Renal cortex interstitium (tissue), 11 donors: ENCODE results near the gene NFAT5. TPM values are rescaled to one million over a fixed set of nuclear protein-coding genes. Genes with fewer than 3 reads are reported as not detected.

ENCODE experiments used
- DNase-seq, 11 donors: peaks; one replicate each; pipeline ENCODE4 v3.0.0-alpha.2; 2013; ENCODE audit warnings: low read depth in 9 of 11, low spot score in 4 of 11; ENCODE audit errors: extremely low read depth in 1 of 11
- polyA plus RNA-seq, 3 donors: library from polyadenylated mRNA; unstranded; fragments of 120-200 nt; gene quantifications; one replicate each; pipeline ENCODE4 v1.2.1, GENCODE V29; 2013; ENCODE audit not compliant: insufficient read length in 3 of 3

The NFAT5 gene
- polyA plus RNA-seq, 3 donors: 36.5 to 64.6 (median 42.7) TPM

DNA sequence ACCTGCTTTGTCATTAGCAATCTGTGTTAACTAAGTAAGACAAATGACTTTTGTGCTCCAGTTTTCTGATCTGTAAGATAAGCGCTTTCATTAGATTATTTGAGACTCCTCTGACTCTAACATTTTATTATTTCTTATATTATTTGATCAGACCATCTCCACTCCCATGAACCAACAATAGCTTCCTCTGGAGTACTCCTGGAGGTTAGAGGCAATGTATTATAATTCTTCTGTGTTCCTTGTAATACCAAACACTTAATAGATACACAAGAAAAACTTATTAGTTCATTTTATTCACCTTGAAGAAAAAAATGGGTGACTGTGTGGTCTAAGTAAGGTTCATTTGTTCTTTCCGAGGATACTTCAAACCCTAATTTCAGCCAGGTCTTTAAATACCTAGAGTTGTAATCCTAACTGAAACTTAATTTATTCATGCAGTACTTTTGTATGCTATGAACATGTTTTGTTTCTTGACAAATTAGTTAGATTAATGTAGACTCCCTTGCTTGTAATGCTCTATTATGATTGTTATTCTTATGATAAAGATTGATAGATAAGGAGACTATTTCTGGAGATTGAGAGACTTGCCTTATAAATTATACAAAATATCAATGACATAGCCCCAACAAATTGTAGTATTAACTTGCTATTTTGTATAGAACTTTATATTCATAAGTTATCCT is 106.7 kb downstream of the NFAT5 start:
- no peak for DNase-seq

DNA sequence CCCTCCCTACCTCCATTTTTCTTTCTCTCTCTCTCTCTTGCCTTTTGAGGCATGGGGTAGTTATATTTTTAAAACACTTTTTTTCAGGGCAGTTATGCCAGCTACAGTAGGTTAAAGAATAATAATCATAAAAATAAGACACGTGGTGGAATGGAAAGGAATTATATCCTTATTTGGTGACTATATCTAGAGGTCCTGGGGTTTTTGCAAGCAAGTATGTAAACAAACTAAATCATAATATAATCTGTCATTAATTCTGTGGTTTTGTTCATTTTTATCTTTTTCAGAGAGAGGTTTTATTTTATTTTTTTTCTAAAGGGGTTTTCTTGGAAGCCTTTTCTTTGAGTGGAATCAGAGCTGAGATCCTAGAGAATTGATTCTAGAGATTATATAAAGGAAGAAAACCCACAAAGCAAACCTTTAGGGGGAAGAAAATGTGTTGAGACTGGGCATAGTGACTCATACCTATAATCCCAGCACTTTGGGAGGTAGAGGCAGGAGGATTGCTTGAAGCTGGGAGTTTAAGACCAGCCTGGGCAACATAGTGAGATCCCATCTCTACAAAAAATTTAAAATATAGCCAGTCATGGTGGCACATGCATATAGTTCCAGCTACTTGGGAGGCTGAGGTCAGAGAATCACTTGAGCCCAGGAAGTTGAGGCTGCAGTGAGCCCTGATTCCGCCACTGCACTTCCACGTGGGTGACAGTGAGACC is 107.4 kb downstream of the NFAT5 start:
- DNase-seq: no peak

DNA sequence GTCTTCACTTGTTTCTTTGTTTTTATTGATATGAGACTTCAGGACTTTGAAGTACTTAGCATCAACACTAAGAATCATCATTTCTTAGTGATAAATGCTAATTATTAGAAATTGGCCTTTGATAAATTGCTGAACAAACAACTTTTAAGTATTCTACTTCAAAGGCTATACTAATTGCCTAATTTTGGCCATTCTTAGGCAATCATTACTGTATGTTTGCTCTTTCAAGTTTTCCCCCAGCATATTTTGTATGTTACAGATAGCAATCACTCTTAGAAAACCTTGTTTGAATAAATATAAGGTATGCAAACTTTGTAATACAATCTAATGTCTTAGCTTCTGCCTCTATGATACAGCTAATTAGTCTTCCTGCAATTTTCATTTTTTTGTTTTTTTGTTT is 114.6 kb downstream of the NFAT5 start:
- no peak for DNase-seq

DNA sequence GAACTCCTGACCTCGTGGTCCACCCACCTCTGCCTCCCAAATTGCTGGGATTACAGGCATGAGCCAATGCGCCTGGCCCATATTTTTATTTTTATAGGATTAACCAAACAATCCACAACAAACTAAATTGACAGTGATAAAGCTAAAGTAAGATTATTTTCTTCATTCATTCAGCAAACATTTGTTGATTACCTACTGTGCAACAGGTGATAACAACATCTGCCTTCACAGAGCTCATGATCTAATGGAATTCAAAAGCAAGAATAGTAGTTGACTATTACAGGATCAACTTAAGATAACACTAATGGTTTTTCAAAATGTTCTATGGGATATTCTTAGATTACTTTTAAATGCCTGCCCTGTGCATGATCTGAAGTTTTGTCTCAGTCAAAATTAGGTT is 122.8 kb downstream of the NFAT5 start:
- DNase-seq: no peak

DNA sequence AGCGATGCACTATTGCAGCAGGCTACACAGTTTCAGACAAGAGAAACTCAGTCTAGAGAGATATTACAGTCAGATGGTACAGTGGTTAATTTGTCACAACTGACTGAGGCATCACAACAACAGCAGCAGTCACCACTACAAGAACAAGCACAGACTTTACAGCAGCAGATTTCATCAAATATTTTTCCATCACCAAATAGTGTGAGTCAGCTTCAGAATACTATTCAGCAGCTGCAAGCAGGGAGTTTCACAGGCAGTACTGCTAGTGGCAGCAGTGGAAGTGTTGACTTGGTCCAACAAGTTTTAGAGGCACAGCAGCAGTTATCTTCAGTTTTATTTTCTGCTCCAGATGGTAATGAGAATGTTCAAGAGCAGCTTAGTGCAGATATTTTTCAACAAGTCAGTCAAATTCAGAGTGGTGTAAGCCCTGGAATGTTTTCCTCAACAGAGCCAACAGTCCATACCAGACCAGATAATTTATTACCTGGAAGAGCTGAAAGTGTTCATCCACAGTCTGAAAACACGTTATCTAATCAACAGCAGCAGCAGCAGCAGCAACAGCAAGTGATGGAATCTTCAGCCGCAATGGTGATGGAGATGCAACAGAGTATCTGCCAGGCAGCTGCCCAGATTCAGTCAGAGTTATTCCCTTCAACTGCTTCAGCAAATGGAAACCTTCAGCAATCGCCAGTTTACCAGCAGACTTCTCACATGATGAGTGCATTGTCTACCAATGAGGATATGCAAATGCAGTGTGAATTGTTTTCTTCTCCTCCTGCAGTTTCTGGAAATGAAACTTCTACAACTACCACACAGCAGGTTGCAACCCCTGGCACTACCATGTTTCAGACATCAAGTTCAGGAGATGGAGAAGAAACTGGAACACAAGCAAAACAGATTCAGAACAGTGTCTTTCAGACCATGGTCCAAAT is 126.5 kb downstream of the NFAT5 start:
- no peak for DNase-seq

DNA sequence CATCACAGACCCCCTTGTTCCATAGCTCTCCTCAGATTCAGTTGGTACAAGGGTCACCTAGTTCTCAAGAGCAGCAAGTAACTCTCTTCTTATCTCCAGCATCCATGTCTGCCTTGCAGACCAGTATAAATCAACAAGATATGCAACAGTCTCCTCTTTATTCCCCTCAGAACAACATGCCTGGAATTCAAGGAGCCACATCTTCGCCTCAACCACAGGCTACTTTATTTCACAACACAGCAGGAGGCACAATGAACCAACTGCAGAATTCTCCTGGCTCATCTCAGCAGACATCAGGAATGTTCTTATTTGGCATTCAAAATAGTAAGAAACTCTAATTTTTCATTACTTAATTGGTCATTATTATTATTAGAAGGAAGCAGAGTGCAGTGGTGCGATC is 128.2 kb downstream of the NFAT5 start:
- DNase-seq: no peak

DNA sequence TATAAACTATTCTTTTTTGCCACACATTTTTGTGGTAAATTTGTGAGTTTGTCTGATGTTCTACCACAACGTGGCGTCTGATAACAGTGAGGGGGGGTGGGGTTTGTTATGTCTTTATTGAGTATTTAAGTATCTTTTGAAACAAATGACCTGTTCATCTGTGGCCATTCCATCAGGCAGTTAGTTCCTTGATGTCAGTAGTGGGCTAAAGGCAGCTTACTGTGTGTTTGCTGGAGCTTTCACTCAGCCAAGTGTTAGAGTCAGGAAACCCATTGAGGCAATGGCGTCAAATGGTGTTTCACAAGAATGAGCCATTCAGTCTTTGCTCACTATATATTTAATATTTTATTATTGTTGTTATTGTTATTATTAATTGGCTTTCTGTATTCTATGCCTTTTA is 132.6 kb downstream of the NFAT5 start:
- no peak for DNase-seq

DNA sequence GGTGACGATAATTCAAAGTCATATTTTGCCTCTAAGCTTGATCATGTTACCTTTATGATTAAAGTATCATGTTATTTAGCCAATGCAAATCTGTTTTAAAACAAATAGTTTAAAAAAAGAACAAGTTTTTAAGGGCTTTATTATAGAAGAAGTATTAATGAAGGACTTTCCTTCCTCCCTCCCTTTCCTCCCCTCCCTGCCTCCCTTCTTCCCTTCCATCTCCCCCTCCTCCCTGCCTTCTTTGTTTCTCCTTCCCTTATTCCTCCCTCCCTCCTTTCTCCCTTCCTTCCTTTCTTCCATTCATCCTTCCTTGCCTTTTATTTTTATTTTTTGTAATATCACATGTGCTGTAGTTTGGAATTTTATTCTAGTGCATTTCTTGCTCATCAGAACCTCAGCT is 134.1 kb downstream of the NFAT5 start:
- no peak for DNase-seq

DNA sequence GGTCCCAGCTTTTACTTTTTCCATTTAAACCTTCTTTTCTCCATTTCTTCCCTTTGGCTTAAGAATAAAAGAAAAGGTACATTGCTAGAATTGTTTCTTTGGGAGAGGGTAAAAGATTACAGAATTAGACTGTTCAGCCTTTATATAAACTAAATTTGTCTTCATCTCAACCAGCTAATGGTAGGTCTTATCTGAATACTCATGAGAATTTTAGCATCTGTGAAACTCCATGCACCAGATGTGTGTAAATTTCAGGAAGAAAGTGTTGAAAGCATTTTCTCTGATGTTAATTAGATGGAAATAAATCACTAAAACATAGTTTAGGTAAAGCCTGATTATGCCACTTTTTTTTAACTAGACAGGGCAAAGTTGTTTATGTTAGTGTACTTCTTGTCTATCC is 135.7 kb downstream of the NFAT5 start:
- DNase-seq: no peak

DNA sequence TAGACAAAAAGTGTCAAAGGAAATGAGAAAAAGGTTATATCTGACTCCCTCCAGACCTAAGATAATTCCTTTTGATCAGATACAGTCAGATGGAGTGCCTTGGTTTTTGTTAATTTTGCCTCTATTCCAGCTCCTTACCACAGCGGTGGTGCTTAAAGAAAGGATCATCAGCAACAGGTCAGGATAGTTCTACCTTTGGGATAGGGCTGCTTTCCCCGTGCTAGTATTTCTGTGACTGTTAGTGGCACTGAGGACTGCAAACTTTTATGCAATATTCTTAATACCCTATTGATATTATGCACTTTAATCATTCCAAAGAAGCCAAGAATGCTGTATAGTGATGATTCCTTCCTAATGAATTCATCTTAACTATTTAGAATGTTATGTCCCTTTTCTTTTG is 136.1 kb downstream of the NFAT5 start:
- no peak for DNase-seq

DNA sequence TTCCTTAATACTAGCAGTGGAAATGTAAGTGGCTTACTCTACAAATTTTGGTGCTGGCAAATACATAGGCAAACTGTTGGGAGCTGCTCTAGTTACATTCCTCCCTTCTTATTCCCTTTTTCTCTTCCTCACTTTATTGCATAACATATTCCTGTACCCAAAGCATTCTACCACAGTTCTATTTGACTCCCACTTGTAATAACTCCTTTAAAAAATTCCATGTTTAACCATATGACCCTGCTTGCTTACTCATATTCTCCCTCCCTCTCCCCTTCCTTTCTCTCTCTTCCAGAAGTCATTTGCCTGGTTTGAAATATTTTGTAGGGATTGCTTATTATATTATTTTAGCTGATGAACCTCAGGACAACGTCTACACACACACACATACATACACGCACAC is 137.9 kb downstream of the NFAT5 start:
- no peak for DNase-seq

DNA sequence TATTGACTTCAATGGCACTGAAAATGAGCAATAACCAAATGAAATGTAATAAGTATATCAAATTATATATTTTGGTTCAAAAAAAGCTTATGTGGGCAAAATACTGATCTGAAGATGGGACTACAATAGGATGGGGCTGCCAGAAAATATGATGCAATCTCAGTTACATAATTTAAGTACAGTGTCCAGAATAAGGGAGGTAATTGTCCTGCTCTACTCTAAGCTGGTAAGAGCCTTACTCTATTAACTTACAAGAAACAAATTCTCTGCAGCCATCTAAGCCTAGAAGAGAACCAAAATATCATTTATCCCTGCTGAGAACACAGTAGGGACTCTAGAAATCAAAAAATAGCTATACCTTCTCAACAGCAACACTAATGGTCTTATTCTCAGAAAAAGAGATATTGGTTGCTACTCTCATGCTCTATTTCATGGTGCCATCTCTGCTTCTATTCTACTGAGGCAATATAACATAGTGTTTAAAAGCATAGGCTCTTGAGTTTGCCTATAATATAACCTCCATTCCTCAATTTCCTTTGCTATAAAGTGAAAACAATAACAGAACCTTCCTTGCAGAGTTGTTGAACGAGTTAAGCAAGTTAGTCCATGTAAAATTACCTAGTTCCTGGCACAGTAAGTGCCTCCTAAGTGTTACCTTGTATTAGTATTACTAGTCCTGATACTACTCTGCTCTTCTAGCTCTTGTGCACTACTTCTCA is 140.6 kb downstream of the NFAT5 start:
- peak in 1 of 11 donors; percentile 11 for DNase-seq

DNA sequence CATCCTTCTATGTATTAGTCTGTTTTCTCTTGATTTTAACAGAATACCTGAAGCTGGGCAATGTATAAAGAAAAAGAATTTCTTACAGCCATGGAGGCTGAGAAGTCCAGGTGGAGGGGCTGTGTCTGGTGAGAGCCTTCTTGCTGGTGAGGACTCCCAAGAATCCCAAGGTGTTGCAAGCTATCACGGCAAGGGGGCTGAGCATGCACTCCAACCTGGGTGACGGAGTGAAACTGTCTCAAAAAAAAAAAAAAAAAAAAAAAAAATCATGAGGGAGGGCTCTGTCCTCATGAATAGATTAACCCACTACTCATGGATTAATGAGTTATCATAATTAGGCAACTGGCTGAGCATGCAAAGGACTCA is 141.2 kb downstream of the NFAT5 start:
- no peak for DNase-seq

DNA sequence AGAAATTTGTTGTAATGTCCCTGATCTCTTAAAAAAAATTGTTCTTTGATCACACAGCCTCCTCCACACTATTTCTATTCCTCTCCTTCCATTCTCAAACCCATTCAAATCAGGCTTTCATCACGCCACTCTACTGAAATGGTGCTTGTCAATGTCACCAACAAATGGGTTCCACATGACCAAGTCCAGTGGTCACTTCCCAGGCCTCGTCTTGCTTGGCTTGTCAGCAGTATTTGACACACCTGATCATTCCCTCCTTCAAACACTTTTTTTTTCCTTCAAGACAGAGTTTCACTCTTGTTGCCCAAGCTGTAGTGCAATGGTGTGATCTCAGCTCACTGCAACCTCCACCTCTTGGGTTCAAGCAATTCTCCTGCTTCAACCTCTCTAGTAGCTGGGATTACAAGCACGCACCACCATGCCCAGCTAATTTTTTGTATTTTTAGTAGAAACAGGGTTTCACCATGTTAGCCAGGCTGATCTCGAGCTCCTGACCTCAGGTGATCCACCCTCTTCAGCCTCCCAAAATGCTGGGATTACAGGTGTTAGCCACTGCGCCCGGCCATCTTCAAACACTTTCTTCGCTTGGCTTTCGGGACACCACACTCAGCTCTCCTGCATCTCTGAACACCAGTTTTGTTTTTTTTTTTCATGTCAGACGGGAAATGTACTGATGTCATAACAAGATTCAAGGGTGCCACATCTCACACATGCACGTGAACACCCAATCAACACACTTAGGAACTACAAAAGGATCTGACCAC is 142.3 kb downstream of the NFAT5 start:
- DNase-seq: peak in 1 of 11 donors; percentile 18

DNA sequence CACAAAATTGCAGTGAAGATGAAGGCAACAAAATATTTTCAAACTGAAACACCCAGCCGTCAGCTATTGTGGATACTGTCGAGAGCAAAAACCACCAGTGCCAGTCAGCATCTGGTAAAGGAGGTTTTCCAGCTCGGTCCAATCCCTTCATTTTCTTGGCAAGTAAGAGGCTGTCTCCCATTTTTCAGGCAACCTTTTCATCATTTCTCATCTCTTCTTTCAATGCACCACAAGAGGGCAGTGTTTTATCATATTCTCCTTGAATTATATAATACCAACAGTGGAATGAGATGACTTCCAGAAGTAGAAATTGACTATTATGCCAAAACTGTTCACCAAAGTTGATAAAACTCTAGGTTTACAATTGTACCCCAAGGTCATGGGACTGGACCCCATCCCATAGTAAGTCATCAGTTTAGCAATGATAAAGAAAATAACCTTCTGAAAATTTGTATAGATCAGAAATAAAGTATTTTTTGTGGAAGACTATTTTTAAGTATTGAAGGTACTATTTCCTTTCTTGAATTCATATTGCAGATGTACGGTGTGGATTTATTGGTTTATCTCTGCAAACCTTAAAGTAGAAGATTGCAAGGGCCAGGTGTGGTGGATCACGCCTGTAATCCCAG is 143.8 kb downstream of the NFAT5 start:
- peak in 8 of 11 donors; percentile 36 to 72 (median 52) for DNase-seq

DNA sequence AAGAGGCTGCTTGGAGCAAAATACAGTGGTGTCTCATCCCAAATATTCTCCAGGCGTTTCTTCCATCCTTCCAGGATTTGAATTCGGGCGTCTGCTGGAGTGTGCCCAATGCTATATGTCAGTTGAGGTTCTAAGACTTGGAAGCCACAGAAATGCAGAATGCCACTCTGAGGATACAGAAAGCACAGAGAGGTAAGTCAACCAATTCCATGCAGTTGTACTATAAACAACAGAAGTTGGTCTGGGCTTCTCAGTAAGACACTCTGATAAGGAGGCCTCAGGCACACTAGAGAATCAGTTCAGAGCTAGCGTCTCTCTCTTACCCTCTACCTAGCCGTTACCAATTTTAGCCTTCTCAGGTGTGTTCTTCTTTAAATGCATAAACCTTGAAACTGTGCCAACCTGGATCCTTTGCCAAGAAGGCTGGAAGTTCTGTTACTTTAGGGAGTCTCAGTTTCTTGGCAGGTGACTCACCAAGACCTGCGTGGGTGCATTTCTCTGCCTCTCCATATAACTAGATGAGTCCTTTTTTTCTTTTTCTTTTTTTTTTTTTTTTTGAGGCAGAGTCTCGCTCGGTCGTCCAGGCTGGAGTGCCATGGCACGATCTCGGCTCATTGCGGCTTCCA is 145.5 kb downstream of the NFAT5 start:
- peak in 1 of 11 donors; percentile 11 for DNase-seq

DNA sequence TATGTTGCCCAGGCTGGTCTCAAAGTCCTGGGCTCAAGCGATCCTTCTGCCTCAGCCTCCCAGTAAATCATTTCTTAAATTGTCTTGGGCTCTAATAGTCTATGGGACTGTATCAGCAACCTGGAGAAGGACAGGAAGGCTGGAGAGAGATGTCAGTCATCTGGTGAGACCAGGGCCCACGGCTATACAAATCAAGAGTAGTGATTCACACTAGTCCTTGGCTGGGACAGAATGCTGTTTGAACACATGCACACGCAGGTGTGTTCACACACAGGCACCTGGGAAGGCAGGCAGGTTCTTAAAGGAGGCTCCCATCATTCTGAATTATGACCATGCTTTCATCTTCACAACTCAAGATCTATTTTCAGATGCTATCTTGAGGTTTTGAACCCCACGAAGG is 146.5 kb downstream of the NFAT5 start:
- DNase-seq: no peak
